SKM-1 treated with dmso at 0.1 percent for 144 hours (cell line): ENCODE measurements around the gene MTOR.
"Not testable (repeated sequence)": the region's sequence is repeated elsewhere in the genome, so short reads cannot be mapped to it uniquely, and the experiment has no call there.

Experiments used
- DNase-seq: peaks from one replicate; lab custom pipeline; 2025; ENCODE audit not compliant: unreplicated experiment; lab: John Stamatoyannopoulos, UW

The MTOR gene

GRCh38 chr1:11262171-11263049 lies at the start of gene MTOR:
Gene MTOR, minus strand, starts transcription at chr1:11262551. Its CDS starts 3,142 bp downstream, at chr1:11259409.
- peak; percentile 99 for DNase-seq

GRCh38 chr1:11309385-11309784 lies 47.0 kb upstream of the MTOR start:
- DNase-seq, result no peak

DNA sequence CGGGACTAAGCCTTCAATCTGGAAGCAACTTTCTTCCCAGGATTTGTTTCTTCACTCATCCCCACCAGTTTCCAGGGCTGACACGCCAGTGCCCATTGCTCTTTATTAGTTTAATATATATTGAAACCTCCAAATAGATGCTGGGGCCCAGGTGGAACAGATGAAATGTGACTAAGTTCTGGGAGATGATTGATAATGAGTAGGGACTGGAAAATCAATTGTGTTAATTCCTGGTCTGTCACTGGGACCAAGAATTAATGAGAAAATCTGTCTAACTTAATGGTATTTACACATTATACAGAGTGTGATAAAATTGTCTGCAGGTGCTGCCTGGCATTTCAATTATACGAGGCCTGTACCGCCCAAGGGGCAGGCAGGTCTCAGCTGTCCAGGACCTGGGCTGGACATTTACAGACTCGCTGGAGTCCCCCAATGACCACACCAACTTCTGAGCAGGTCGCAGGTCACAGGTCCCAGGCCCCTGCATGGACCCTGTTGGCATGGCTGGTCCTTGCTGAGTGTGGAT lies 46.4 kb upstream of the MTOR start:
- no peak for DNase-seq

- DNase-seq, result no peak
Measured at GRCh38 chr1:11307852-11308251, 45.5 kb upstream of the MTOR start.

GRCh38 chr1:11305516-11305915 lies 43.2 kb upstream of the MTOR start:
- not testable (repeated sequence) for DNase-seq

DNA sequence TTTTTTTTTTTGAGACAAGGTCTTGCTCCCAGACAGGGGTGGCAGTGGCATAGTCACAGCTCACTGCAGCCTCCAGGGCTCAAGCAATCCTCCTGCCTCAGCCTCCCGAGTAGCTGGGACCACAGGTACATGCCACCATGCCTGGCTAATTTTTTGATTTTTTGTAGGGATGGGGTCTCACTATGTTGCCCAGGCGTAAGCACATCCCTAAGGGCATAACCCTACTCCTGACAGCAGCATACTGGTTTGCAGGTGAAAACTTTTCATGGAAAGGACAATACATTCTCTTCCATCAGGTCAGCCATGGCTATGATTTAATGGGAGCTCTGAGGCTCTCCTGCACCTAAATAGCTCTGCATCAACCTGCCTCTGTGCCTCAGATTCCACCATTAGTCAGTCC lies 40.0 kb upstream of the MTOR start:
- DNase-seq, result no peak

GRCh38 chr1:11301601-11302000 lies 39.2 kb upstream of the MTOR start:
- DNase-seq, result no peak

GRCh38 chr1:11299225-11299574 lies 36.8 kb upstream of the MTOR start:
- DNase-seq, result no peak

DNA sequence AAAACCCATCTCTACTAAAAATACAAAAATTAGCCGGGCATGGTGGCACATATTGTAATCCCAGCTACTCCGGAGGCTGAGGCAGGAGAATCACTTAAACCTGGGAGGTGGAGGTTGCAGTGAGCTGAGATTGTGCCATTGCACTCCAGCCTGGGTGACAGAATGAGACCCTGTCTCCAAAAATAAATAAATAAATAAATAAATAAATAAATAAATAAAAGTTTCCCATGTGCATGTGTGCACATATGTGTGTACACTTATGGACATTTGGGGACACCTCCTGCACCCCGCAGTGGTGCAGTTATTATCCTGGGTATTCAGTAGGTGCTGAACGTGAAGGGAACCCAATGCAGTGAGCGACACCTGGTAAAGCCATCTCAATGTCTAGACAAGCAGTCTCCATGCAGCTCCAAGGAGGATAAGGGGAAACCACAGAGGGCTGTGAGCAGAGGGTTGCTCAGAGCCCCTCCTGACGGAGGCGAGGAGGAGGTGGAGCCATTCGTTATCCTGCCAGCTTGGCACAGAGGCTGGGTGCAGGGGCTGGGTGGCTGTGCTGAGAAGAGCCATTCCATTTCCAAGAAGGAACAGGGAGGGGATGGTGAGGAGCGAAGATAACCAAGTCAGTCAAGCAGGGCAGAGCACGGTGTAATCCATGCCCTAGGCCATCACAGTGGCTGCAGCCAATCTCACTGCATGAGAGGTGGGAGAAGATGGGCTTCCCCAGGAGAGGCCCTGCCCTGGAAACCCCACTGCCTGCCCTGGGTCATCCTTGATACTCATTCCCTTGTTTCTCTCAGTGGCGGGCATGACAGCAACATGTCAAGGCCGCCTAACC lies 36.3 kb upstream of the MTOR start:
- no peak for DNase-seq

- not testable (repeated sequence) for DNase-seq
Measured at GRCh38 chr1:11297774-11298173, 35.4 kb upstream of the MTOR start.

DNA sequence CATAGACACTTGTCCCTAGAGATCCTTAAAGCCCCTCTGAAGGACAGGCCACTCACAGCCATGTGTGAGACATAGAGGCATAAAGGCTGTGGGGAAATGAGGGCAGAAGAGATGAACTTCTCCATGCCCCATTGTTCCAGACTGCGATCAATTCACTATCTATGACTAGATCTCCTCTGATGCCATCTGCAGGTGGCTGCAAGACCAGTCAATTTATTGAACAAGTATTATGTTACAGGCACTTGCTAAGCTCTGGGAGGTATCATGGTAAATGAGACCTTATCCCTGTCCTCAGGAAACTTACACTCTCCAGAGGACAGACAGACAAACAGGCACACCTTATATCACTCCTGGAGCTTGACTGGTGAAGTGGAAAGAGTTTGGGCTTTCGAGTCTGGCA lies 33.6 kb upstream of the MTOR start:
- DNase-seq, result no peak

- DNase-seq, result no peak
Measured at GRCh38 chr1:11294951-11295350, 32.6 kb upstream of the MTOR start.

DNA sequence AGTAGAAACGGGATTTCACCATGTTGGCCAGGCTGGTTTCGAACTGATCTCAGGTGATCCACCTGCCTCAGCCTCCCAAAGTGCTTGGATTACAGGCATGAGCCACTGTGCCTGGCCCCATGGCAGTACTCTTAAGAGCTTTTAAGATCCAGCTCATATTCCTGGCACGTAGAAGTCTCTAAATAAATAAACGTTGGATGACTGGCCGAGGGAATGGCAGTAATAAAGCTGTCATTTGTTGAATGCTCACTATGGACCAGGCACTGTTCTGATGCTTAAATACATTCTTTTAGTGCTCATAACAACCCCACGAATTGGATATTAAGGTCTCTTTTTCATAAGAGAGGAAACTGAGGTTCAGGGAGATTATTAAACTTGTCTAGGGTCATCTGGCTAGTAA lies 31.5 kb upstream of the MTOR start:
- no peak for DNase-seq

- DNase-seq, result no peak
Measured at GRCh38 chr1:11291049-11291448, 28.7 kb upstream of the MTOR start.

GRCh38 chr1:11289064-11289463 lies 26.7 kb upstream of the MTOR start:
- DNase-seq, result no peak

- no peak for DNase-seq
Measured at GRCh38 chr1:11286735-11287410, 24.5 kb upstream of the MTOR start.

GRCh38 chr1:11285883-11286734 lies 23.8 kb upstream of the MTOR start:
- DNase-seq, result no peak

GRCh38 chr1:11284784-11285183 lies 22.4 kb upstream of the MTOR start:
- no peak for DNase-seq

GRCh38 chr1:11283151-11283550 lies 20.8 kb upstream of the MTOR start:
- DNase-seq, result no peak

GRCh38 chr1:11281518-11282331 lies 19.4 kb upstream of the MTOR start:
- DNase-seq, result no peak
